OCI-LY1 (cell line): Measurements from ENCODE around the gene EFHD2.

Experiments
- EZH2 ChIP-seq: fragments of 200-600 bp; sonication (generic), shearing (Covaris generic); IDR thresholded peaks from 2 replicates; pipeline ENCODE4 v1.8.0; 2017; ENCODE audit warnings: borderline replicate concordance, mixed run types, mild to moderate bottlenecking, antibody characterized with exemption, low read length, moderate library complexity, mixed read lengths
- TF ChIP-seq, protein P1 (sequence below): fragments of 200-600 bp; sonication (generic), shearing (Covaris generic); IDR thresholded peaks from 2 replicates; pipeline ENCODE4 v1.5.1; 2017; ENCODE audit warnings: mild to moderate bottlenecking, antibody characterized with exemption, low read length, moderate library complexity, mixed read lengths

DNA sequence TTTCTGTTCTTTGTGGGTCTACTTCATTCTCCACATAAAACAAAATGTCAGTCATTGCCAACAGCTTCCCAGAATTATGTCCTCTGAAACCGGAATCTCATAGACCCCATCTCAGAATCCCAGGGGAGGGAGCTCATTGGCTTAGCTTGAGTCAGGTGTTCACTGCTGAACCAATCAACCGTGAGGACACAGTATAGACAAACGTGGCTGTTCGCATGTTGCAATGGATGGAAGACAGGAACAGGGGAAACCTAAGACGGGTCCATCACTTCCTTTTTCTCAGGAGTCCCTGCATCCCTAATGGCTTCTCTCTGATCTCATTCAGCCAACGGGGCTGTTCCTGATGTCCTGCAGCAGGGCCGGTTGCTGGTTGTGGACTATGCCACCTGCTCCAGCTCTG lies 56.0 kb downstream of the EFHD2 start:
- TF ChIP-seq, protein P1, sequence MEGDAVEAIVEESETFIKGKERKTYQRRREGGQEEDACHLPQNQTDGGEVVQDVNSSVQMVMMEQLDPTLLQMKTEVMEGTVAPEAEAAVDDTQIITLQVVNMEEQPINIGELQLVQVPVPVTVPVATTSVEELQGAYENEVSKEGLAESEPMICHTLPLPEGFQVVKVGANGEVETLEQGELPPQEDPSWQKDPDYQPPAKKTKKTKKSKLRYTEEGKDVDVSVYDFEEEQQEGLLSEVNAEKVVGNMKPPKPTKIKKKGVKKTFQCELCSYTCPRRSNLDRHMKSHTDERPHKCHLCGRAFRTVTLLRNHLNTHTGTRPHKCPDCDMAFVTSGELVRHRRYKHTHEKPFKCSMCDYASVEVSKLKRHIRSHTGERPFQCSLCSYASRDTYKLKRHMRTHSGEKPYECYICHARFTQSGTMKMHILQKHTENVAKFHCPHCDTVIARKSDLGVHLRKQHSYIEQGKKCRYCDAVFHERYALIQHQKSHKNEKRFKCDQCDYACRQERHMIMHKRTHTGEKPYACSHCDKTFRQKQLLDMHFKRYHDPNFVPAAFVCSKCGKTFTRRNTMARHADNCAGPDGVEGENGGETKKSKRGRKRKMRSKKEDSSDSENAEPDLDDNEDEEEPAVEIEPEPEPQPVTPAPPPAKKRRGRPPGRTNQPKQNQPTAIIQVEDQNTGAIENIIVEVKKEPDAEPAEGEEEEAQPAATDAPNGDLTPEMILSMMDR = no peak
- no peak for TF ChIP-seq EZH2
